ENCODE measurements around the gene JMY. TPM values are rescaled to one million over a fixed set of nuclear protein-coding genes. Genes with fewer than 3 reads are reported as not detected.

Gene JMY
- total and polyA plus RNA-seq, 2 of the 8 experiments (the other 6 are each of a cell fraction or from before 2014, with no cell fraction given): 2.8 to 13.9 TPM

DNA sequence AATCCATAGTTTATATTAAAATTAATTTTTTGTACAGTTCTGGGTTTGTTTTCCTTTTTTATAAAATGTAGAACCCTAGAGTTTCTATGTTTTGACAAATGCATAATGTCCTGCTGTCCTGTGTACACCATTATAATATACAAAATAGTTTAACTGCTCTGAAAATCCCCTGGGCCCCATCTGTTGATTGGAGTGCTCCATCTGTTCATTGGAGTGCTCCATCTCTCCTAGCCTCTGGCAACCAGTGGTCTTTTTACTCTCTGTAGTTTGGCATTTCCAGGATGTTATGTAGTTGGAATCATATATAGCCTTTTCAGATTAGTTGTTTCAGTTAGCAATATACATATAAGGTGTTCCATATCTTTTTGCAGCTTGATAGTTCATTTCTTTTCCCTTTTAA is 31.2 kb downstream of the JMY start:
- 0 out of 2 replicates have a peak, but pooled peaks cover 6% of the 10 kb centered on the region for H3K79me1 ChIP-seq (ENCODE audit: low read depth, low read length)
- H2AFZ ChIP-seq (ENCODE audit: low read length): no peak overlapping the region
- H3K23ac ChIP-seq (ENCODE audit: insufficient read length): no peak overlapping the region
- H3K4me1 ChIP-seq (replicated peaks in 1 of 4; ENCODE audit: control insufficient read depth in 3 of 4, insufficient read depth in 4 of 4, low read length in 3 of 4): peaks cover 0 to 9% (median under 1%) of the 10 kb centered on the region in 4 experiments; a peak in 3 of 7 replicates
- no peak overlapping the region for H3K18ac ChIP-seq (ENCODE audit: extremely low read depth, low read length)
- no peak for FAIRE-seq
- H3K4me3 ChIP-seq (ENCODE audit: extremely low read depth in 1 of 4, insufficient read depth in 2 of 4, low read depth in 3 of 4, low read length in 4 of 4): no peak overlapping the region
- no peak overlapping the region for H3K14ac ChIP-seq (ENCODE audit: insufficient read length)
- H4K20me1 ChIP-seq (replicated peaks in 1 of 2; ENCODE audit: control insufficient read depth in 1 of 2, insufficient read depth in 2 of 2, low read length in 2 of 2): no peaks in the 10 kb centered on the region
- no peak overlapping the region for H4K8ac ChIP-seq (ENCODE audit: extremely low read depth, insufficient read depth, low read length)
- ChIA-PET CTCF (ENCODE audit: partially characterized antibody) (interaction anchor here (1.1 kb wide), 1 partner anchor 12 kb away, joined by 3 read pairs; no protein-coding TSS in a partner anchor), POLR2A (ENCODE audit: partially characterized antibody) (no interaction called here)
- no peak overlapping the region for H2BK20ac ChIP-seq (ENCODE audit: low read length)
- H3K9ac ChIP-seq (replicated peaks in 1 of 4; ENCODE audit: extremely low read depth in 1 of 4, low read depth in 3 of 4, low read length in 3 of 4): no peak overlapping the region
- no peak overlapping the region for H3K4me2 ChIP-seq (ENCODE audit: insufficient read depth in 1 of 2, low read depth in 2 of 2, low read length in 2 of 2)
- H3K9me3 ChIP-seq (ENCODE audit: insufficient read depth in 2 of 2, low read depth in 1 of 2, low read length in 1 of 2): no peaks in the 10 kb centered on the region
- H3K27ac ChIP-seq (ENCODE audit: low read depth, low read length): no peak overlapping the region
- no peak overlapping the region for H4K5ac ChIP-seq (ENCODE audit: insufficient read length, low read depth, low read length)
- no peak for DNase-seq (ENCODE audit: low read depth in 1 of 2, low spot score in 2 of 2)
- H2BK5ac ChIP-seq (ENCODE audit: low read depth, low read length): no peak overlapping the region
- no peak overlapping the region for H2BK12ac ChIP-seq (ENCODE audit: low read depth, low read length)
- no peaks in the 10 kb centered on the region for H3K23me2 ChIP-seq (ENCODE audit: low read depth, low read length)
- no peaks in the 10 kb centered on the region for H3K36me3 ChIP-seq (ENCODE audit: control insufficient read depth in 2 of 4, insufficient read depth in 4 of 4, low read length in 3 of 4)
- H2BK15ac ChIP-seq (ENCODE audit: low read length): no peak overlapping the region
- no peak overlapping the region for H3K56ac ChIP-seq (replicated peaks; ENCODE audit: insufficient read length, low read depth, low read length)
- H3K27me3 ChIP-seq (replicated peaks in 1 of 4; ENCODE audit: control insufficient read depth in 3 of 4, extremely low read depth in 1 of 4, insufficient read depth in 3 of 4, low read length in 3 of 4): no peaks in the 10 kb centered on the region
- no peak overlapping the region for H3K4ac ChIP-seq (replicated peaks; ENCODE audit: insufficient read length, low read depth, low read length)
- no peak overlapping the region for H2AK5ac ChIP-seq (ENCODE audit: low read depth, low read length)
- H3K79me2 ChIP-seq (ENCODE audit: control insufficient read depth in 1 of 2, insufficient read depth in 2 of 2, low read length in 2 of 2): peaks cover 0 to 78% of the 10 kb centered on the region in 2 experiments; a peak in 3 of 4 replicates
- H4K91ac ChIP-seq (replicated peaks; ENCODE audit: insufficient read length, low read length): no peak overlapping the region
- H2BK120ac ChIP-seq (replicated peaks; ENCODE audit: low read depth, low read length): no peak overlapping the region
- TF ChIP-seq SIN3A (conservative IDR thresholded peaks at IDR 0.05 in 1 of 2, IDR thresholded peaks at IDR 0.05 in 1 of 2; ENCODE audit: low read depth in 1 of 2, low read length in 2 of 2) (no peak), POLR2A (IDR thresholded peaks at IDR 0.05; ENCODE audit: control extremely low read depth in 1 of 2, low read depth in 2 of 2, low read length in 2 of 2) (no peak), POU5F1 (IDR thresholded peaks at IDR 0.05; ENCODE audit: low read depth, low read length) (no peak), GABPA (IDR thresholded peaks at IDR 0.05; ENCODE audit: borderline replicate concordance, insufficient read depth, low read length) (no peak), POLR2AphosphoS5 (IDR thresholded peaks at IDR 0.05; ENCODE audit: low read depth, low read length) (no peak), CHD2 (IDR thresholded peaks at IDR 0.05; ENCODE audit: low read length) (no peak), TAF7 (optimal IDR thresholded peaks at IDR 0.05; ENCODE audit: borderline replicate concordance, low read depth, low read length) (no peak), SP2 (IDR thresholded peaks at IDR 0.05; ENCODE audit: low read length) (no peak), CHD1 (IDR thresholded peaks at IDR 0.05; ENCODE audit: low read depth, low read length) (no peak), SIRT6 (IDR thresholded peaks at IDR 0.05; ENCODE audit: low read length) (no peak), KDM5A (IDR thresholded peaks at IDR 0.05; ENCODE audit: low read length) (no peak), CTBP2 (IDR thresholded peaks at IDR 0.05; ENCODE audit: borderline replicate concordance, insufficient read depth, insufficient read length, low read length) (no peak), ZNF274 (IDR thresholded peaks at IDR 0.05; ENCODE audit: borderline replicate concordance, extremely low read depth, low read length) (no peak), JUN (IDR thresholded peaks at IDR 0.05; ENCODE audit: low read depth, low read length) (no peak), HDAC2 (IDR thresholded peaks at IDR 0.05; ENCODE audit: borderline replicate concordance in 1 of 2, low read depth in 2 of 2, low read length in 2 of 2) (no peak)
- TF ChIP-seq, protein P1, sequence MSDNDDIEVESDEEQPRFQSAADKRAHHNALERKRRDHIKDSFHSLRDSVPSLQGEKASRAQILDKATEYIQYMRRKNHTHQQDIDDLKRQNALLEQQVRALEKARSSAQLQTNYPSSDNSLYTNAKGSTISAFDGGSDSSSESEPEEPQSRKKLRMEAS (IDR thresholded peaks at IDR 0.05): no peak
